ENCODE measurements around the gene FRMD4A. TPM values are rescaled to one million over a fixed set of nuclear protein-coding genes. Genes with fewer than 3 reads are reported as not detected.

FRMD4A gene
- total RNA-seq, 1 experiment from 2014 or later: 18.3 TPM

- intact Hi-C loops (cut with micrococcal nuclease; ENCODE audit: unreplicated experiment): no loop called here
- POLR2A ChIA-PET (ENCODE audit: unreplicated experiment): no interaction called here
- Histone ChIP-seq H3K4me2 (no peak overlapping the region), H3K4me1 (replicated peaks; ENCODE audit: insufficient read depth) (no peaks in the 10 kb centered on the region), H3F3A (ENCODE audit: insufficient read depth, low read depth) (no peaks in the 10 kb centered on the region), H3K9me2 (ENCODE audit: insufficient read depth) (no peaks in the 10 kb centered on the region), H3K4me3 (no peak overlapping the region), H3K79me2 (ENCODE audit: low read depth) (no peaks in the 10 kb centered on the region), H3K36me3 (ENCODE audit: low read depth) (no peaks in the 10 kb centered on the region), H2AFZ (no peak overlapping the region), H4K20me1 (ENCODE audit: insufficient read depth) (no peaks in the 10 kb centered on the region), H3K27me3 (ENCODE audit: insufficient read depth, low read depth) (no peaks in the 10 kb centered on the region), H3K27ac (no peak overlapping the region), H3K9me3 (ENCODE audit: insufficient read depth, low read depth) (no peaks in the 10 kb centered on the region)
- DNase-seq: no peak
- CTCF ChIA-PET: no interaction called here
- no peak for TF ChIP-seq EZH2 (IDR thresholded peaks at IDR 0.05; ENCODE audit: low read depth)
- TF ChIP-seq CTCF (conservative IDR thresholded peaks at IDR 0.05): no peak
- BruUV-seq (replicated peaks): no TSS peak
Observed at GRCh38 chr10:14040787-14041631, 289.7 kb downstream of the FRMD4A start.

- no peak overlapping the region for H3K4me3 ChIP-seq
- intact Hi-C loops (cut with micrococcal nuclease; ENCODE audit: unreplicated experiment): no loop called here
- H4K20me1 ChIP-seq (ENCODE audit: insufficient read depth): no peaks in the 10 kb centered on the region
- no peaks in the 10 kb centered on the region for H3K27me3 ChIP-seq (ENCODE audit: insufficient read depth, low read depth)
- H3K36me3 ChIP-seq (ENCODE audit: low read depth): no peaks in the 10 kb centered on the region
- H3K9me2 ChIP-seq (ENCODE audit: insufficient read depth): no peaks in the 10 kb centered on the region
- H3K27ac ChIP-seq: no peak overlapping the region
- H3K79me2 ChIP-seq (ENCODE audit: low read depth): no peaks in the 10 kb centered on the region
- H2AFZ ChIP-seq: no peak overlapping the region
- no peak for TF ChIP-seq EZH2 (IDR thresholded peaks at IDR 0.05; ENCODE audit: low read depth)
- no peak for TF ChIP-seq CTCF (conservative IDR thresholded peaks at IDR 0.05)
- DNase-seq: no peak
- no TSS peak for BruUV-seq (replicated peaks)
- ChIA-PET POLR2A (ENCODE audit: unreplicated experiment) (interaction anchor here (0.6 kb wide), 1 partner anchor 21 kb away, joined by 7 read pairs; no protein-coding TSS in a partner anchor), CTCF (no interaction called here)
- no peaks in the 10 kb centered on the region for H3K4me1 ChIP-seq (replicated peaks; ENCODE audit: insufficient read depth)
- H3K9me3 ChIP-seq (ENCODE audit: insufficient read depth, low read depth): no peaks in the 10 kb centered on the region
- no peak overlapping the region for H3K4me2 ChIP-seq
- no peaks in the 10 kb centered on the region for H3F3A ChIP-seq (ENCODE audit: insufficient read depth, low read depth)
Observed at GRCh38 chr10:14039968-14040668, 290.6 kb downstream of the FRMD4A start.

GRCh38 chr10:14036233-14036632 lies 294.5 kb downstream of the FRMD4A start:
- no peak for TF ChIP-seq EZH2 (IDR thresholded peaks at IDR 0.05; ENCODE audit: low read depth)
- no peak for TF ChIP-seq CTCF (conservative IDR thresholded peaks at IDR 0.05)
- Histone ChIP-seq H2AFZ (no peak overlapping the region), H3K27me3 (ENCODE audit: insufficient read depth, low read depth) (no peaks in the 10 kb centered on the region), H3K36me3 (ENCODE audit: low read depth) (no peaks in the 10 kb centered on the region), H3K27ac (no peak overlapping the region), H3K4me3 (no peak overlapping the region), H3K9me3 (ENCODE audit: insufficient read depth, low read depth) (no peaks in the 10 kb centered on the region), H3K9me2 (ENCODE audit: insufficient read depth) (no peaks in the 10 kb centered on the region), H3F3A (ENCODE audit: insufficient read depth, low read depth) (no peaks in the 10 kb centered on the region), H4K20me1 (ENCODE audit: insufficient read depth) (no peaks in the 10 kb centered on the region), H3K4me2 (no peak overlapping the region), H3K79me2 (ENCODE audit: low read depth) (no peaks in the 10 kb centered on the region), H3K4me1 (replicated peaks; ENCODE audit: insufficient read depth) (no peaks in the 10 kb centered on the region)
- no TSS peak for BruUV-seq (replicated peaks)
- ChIA-PET POLR2A (ENCODE audit: unreplicated experiment) (no interaction called here), CTCF (no interaction called here)
- intact Hi-C loops (cut with micrococcal nuclease; ENCODE audit: unreplicated experiment): no loop called here
- DNase-seq: no peak
